ENCODE results near the gene LGI4.
A peak's percentile ranks its signal among the peaks of the same experiment; 100 is the strongest.

LGI4 gene

DNA sequence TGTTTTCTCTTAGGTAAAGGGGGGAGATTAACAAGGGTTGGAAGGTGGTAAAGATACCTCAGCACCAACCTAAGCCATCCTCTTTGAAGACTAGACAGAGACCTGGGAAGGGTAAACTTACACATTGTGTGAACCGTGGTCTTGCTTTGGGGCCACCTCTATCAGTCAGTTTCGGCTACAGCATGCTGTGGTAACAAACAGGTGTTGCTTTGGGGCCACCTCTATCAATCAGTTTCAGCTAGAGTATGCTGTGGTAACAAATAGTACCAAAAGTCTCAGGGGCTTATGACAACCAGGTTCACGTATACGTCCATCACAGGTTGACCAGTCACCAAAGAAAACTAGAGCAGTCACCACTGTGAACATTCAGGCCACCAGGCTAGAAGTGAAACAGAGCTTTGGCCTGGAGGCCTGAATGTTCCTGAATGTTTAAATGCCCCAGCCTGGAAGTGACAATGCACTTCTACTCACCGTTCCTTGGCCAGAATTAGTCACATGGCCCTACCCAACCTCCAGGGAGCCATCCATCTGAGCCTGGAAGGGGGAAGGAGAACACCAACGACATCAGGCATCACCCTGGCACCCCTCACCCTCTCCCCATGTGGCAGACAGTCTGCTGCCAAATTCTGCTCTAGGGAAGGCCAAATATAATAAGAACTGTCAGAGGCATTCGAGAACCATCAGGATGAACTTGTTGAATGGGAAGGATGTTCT is 12.0 kb upstream of the LGI4 start:
- TF ChIP-seq, protein P1, sequence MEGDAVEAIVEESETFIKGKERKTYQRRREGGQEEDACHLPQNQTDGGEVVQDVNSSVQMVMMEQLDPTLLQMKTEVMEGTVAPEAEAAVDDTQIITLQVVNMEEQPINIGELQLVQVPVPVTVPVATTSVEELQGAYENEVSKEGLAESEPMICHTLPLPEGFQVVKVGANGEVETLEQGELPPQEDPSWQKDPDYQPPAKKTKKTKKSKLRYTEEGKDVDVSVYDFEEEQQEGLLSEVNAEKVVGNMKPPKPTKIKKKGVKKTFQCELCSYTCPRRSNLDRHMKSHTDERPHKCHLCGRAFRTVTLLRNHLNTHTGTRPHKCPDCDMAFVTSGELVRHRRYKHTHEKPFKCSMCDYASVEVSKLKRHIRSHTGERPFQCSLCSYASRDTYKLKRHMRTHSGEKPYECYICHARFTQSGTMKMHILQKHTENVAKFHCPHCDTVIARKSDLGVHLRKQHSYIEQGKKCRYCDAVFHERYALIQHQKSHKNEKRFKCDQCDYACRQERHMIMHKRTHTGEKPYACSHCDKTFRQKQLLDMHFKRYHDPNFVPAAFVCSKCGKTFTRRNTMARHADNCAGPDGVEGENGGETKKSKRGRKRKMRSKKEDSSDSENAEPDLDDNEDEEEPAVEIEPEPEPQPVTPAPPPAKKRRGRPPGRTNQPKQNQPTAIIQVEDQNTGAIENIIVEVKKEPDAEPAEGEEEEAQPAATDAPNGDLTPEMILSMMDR (conservative IDR thresholded peaks at IDR 0.05; ENCODE audit: low read depth, low read length) = no peak
- DNase-seq (ENCODE audit: low read depth) = no peak
- no peak overlapping the region for H3K4me3 ChIP-seq (ENCODE audit: low read length)

DNA sequence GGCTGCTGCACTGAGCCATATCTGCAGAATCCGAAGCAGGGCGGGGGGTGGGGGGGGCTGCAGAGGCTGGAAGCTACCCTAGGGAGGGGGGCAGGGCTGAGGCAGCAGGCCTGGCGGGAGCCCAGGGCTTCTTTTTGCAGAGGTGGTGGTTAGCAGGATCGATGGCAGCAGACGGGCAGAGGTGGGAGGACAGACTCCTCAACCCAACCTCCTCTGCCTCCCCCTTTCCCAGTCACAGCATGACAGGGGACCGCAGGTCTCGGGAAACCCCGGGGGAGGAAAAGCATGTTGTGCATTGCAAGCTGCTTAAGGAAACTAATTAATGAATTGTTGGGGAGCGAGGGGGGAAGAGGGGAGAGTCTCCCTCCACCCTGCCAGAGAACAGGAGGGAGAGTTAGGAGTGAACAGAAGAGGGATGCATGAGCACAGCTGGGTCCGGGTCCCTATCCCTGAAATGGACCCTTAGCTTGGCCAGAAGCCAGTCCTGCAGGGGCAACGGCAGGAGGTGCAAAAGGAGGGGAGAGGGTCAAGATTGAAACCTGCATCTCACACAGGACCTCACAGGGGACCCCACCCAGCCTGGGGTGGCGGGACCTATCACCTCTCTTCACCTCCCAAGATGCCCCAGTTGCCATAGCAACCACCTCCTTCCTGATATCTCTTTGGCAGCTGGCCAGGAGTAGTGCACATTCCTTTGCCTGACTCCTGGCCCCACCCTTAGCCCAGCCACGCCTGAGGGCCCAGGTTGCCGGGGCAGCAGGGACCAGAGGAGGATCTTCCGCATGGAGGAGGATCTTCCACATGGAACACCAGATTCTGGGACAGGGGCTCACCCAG is 10.0 kb upstream of the LGI4 start:
- H3K4me3 ChIP-seq (ENCODE audit: low read length) = no peak overlapping the region
- DNase-seq (ENCODE audit: low read depth) = no peak
- TF ChIP-seq, protein P1 (conservative IDR thresholded peaks at IDR 0.05; ENCODE audit: low read depth, low read length) = no peak

DNA sequence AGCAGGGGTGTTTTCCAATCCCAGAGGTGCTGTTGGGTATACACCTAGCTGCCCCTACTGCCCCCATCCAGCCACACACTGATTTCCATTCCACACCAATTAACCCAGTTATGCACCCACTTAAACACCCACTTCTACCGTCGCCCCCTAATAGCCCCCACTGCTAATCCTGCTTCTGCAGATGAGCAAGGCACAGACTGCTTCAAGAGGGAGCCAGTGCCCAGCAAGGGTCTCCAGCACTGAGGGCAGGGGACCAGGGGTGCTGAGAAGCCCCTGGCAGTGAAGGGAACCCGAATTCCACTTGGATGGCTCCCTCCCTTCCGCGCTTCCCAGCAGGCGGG is 9.4 kb upstream of the LGI4 start:
- TF ChIP-seq, protein P1 (conservative IDR thresholded peaks at IDR 0.05; ENCODE audit: low read depth, low read length) = no peak
- DNase-seq (ENCODE audit: low read depth) = no peak
- no peak overlapping the region for H3K4me3 ChIP-seq (ENCODE audit: low read length)

DNA sequence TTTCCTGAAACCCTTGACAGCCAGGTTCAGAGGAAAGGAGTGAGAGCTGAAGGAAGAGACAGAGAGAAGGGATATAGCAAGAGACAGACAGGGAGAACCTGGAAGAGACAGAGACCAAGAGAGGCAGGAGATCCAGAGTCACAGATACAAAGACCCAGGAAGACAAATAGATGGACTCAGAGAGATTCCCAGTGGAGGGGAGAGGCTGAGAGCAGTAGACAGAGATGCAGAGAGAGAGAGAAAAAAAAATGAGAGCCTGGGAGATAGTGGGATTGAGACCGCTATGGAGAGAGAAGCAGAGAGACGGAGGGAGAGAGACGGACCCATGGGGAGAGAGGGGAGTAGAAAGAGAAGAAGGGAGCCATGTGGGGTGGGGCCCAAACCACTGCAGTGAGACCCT is 9.0 kb upstream of the LGI4 start:
- no peak overlapping the region for H3K4me3 ChIP-seq (ENCODE audit: low read length)
- DNase-seq (ENCODE audit: low read depth) = no peak
- TF ChIP-seq, protein P1 (conservative IDR thresholded peaks at IDR 0.05; ENCODE audit: low read depth, low read length) = no peak

DNA sequence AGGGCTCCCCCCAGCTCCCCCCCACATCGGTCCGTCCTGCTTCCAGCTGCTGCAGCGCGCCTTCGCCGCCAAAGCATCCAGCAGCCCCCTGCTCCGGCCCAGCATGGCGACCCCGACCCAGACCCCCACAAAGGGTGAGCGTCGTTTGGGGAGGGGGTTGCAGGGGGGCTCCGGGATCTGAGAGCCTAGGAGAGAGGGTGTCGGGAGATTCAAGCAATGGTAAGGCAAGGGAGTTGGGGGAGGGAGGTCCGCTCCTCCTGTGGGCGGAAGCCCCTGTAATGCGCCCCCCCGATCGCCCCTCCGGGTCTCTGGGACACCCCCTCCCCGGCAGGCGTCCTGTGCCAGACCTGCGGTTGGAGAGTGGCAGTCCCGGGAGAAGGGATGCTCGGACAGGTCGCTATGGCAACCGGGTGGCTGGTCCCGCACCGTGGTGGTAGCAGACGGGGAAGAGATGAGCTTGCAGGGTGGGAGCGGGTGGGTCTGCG is 8.4 kb upstream of the LGI4 start, which contains the start of gene FXYD7:
Gene FXYD7 (plus strand): TSS at position 25 of the 485 bp plus-strand sequence. CDS start 79 bp downstream, at position 104.
- no peak for DNase-seq (ENCODE audit: low read depth)
- H3K4me3 ChIP-seq (ENCODE audit: low read length) = no peak within 1 kb of the TSS
- TF ChIP-seq, protein P1 (conservative IDR thresholded peaks at IDR 0.05; ENCODE audit: low read depth, low read length) = no peak

DNA sequence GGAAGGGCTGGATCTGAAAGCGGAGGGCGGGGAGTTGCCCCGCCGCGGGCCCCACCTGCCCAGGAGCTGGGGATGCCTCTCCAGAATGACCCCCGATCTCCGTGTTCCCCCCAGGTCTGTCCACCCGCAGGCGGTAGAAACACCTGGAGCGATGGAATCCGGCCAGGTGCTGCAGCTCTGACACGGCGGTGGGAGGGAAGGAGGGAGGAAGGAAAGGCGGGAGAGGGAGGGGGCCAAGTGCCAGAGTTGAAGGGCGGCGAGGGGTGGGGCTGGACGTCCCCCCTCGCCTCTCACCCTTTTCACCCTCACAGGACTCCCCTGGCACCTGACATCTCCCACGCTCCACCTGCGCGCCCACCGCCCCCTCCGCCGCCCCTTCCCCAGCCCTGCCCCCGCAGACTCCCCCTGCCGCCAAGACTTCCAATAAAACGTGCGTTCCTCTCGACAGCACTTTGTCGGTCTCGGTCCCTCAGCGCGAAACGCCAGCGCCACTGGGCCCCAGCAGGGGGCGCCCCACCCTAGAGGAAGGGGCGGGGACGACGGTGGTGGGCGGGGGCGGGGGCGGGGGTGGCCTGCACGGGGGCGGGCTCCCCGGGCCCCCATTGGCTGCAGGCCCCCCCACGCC is 7.9 kb upstream of the LGI4 start:
- TF ChIP-seq, protein P1 (conservative IDR thresholded peaks at IDR 0.05; ENCODE audit: low read depth, low read length) = peak; percentile 51
- H3K4me3 ChIP-seq (ENCODE audit: low read length) = no peak overlapping the region
- DNase-seq (ENCODE audit: low read depth) = no peak
